CD1c-positive myeloid dendritic cell (primary cell): ENCODE results near the gene OXCT2.
"Not testable (repeated sequence)": the region's sequence is repeated elsewhere in the genome, so short reads cannot be mapped to it uniquely, and the experiment has no call there.

Source experiments
- DNase-seq: peaks from one replicate; pipeline ENCODE4 v3.0.0-alpha.2; 2016; ENCODE audit errors: extremely low spot score

Gene OXCT2

DNA sequence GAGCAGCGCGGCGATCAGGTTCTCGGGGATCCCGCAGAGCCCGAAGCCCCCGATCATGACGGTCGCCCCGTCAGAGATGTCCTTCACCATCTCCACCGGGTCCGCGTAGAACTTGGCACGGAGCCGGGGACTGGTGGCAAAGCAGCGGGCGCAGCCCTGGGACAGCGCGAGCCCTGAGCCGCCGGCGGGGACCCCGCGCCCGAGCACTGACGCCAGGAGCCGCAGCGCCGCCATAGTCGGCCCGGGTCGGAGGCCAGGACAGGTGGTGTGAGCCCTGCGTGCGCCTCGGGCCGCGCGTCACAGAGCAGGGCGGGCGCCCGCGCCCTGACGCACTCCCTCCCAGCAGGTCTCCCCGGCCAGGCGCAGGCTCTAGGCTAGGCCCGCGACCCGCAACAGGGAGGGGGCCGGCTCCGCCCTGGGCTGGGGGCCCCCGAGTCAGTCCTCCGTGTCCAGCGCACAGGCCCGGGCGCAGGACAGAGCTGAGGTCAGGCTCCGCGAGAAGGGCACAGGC, at the start of gene OXCT2:
TSS of gene OXCT2 (minus strand) at position 327 of the 511 bp plus-strand sequence. CDS start at position 234, 93 bp downstream.
- not testable (repeated sequence) for DNase-seq

DNA sequence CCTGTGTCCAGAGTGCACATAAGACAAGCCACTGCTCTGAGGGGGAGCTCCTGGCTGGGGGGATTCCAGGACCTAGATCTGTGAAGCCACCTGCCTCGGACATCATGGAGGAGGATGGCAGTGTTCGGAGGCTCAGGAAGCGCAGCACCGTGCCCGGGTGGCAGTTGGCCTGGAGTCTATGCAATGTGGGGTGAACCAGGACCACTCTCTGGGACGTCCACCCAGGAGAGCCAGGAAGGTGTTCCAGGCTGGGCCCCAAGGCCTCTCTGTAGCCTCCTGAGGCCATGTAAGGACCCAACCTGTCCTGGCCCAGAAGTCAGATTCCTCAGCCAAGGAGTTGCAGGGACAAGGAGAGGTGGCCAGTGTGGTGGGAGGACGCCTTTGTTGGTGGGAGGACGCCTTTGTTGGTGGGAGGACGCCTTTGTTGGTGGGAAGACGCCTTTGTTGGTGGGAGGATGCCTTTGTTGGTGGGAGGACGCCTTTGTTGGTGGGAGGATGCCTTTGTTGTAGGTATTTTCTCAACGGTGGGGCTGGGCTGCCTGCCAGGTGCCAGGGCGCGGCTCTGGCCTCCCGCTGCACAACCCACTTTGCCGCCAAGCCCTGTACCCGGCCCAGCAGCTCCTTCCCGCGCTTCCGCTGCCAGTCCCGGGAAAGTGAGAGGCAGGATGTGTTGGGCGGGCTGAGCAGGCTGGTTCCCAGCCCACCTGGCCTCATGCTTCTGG, 48.1 kb upstream of the OXCT2 start:
- DNase-seq: no peak

DNA sequence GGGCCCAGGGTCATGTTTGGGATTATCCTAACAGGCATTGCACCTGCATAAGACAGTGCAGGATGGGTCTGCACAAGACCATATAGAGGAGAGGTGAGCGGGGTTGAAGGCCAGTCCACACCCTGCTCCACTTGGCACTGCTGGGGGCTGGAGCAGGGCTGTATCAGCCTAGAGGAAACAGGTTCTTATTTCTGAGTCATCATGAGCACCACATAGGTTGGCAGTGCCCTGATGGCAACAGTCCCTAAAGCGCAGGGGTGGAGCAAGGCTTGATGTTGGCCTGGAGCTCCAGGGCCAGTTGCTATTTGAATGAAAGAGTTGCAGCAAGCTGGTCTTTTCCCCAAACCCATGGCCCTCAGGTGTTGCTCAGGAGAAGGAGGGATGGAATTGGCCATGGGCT, 47.3 kb upstream of the OXCT2 start:
- DNase-seq: no peak

GRCh38 chr1:39817091-39817932, 46.2 kb upstream of the OXCT2 start:
- DNase-seq: peak; percentile 91

DNA sequence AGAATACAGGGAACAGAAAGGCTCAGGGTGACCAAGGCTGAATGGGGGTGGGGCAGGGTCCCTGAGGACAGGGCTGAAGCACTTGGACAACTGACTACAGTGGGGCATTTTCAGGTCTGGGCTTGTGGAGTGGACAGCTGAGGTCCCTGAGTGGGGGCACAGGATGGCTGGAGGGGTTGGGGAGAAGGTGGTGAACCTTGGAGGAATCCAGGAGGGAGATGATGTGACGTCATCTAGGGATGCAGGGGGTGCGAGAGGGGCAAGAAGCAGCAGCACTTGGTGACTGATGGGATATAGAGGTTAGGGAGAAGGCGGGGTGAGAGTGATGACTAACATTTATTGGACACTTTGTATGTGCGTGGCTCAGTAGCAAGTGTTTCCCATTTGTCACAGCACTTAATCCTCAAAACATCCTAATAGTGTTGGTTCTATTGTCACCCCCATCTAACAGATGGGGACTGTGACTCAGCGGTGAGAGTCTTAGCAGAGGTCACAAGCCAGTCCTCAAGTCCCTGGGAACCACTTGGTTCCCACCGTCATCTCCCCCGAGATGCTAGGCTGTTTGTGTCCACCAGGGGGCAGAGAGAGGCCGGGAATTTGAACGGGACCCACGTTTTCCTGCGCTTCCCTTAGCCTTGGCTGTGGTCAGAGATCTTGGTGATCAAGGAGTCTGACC, 45.4 kb upstream of the OXCT2 start:
- DNase-seq: peak; percentile 92

- DNase-seq: no peak
Measured at GRCh38 chr1:39812913-39813312, 41.8 kb upstream of the OXCT2 start.

DNA sequence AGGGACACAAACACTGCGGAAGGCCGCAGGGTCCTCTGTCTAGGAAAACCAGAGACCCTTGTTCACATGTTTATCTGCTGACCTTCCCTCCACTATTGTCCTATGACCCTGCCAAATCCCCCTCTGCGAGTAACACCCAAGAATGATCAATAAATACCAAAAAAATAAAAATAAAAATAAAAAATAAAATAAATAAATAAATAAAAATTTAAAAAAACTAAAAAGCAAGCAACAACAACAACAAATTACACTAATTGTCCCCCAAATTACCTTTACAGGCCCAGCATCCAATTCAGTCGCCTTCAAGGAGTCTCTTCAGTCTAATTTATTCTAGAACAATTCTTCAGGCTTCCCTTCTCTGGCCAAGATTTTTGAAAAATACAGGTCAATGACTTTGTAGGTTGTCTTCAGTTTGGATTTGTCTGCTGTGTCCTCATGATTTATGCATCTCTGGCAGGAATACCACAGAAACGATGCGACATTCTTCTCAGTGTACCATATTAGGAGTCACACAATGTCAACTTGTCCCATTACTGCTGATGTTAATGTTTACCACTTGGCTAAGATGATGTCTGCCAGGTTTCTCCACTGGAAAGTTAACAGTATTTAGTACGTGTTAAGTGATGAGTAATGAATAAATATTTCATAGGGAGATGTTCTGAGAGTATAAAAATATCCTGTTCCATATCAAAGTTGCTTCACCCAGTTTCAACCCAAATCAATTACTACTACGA, 37.8 kb upstream of the OXCT2 start:
- no peak for DNase-seq

DNA sequence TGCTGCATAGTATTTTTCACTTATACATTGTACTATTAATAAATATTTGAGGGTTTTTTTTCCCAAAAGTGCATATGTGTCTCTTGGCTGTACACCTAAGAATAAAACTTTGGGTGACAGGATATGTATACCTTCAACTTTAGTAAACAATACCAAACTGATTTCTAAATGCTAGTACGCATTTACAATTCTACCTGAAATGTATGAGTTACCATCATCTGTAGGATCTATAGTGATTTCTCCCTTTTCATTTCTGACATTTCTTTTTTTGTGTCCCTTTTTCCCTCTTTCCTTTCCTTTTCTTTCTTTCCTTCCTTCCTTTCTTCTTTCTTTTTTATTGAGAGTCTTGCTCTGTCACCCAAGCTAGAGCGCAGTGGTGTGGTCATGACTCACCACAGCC, 34.2 kb upstream of the OXCT2 start:
- no peak for DNase-seq

DNA sequence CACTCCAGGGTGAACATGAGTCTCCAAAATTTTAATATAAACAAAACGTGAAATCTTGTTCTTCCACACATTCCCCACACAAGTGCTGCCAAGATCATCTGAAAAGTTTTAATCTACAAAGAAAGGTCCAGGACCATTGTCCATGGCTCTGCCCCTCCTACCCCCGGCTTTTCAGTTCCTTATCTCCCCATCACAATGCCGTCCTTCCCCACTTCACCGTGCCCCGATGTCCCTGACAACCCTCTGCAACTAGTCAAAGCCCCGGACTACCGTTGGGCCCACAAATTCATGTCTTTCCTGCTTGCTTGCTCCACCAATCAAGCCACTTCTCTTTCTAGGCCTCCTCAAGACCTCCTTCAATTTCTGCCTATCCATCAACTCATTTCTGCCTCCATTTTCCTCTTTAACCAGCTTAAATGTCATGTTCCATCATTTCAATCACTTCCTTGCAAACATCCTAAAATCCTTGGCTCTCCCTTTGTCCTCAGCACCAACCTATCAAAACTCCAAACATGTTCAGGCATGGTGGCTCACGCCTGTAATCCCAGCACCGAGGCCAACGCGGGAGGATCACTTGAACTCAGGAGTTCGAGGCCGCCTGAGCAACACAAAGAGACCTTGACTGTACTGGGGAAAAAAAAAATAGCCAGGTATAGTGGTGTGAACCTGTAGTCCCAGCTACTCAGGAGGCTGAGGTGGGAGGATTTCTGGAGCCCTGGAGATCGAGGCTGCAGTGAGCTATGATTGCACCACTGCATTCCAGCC, 31.5 kb upstream of the OXCT2 start:
- DNase-seq: no peak

GRCh38 chr1:39800471-39800835, 29.3 kb upstream of the OXCT2 start:
- DNase-seq: no peak

GRCh38 chr1:39799770-39800470, 28.8 kb upstream of the OXCT2 start:
- peak; percentile 68 for DNase-seq

DNA sequence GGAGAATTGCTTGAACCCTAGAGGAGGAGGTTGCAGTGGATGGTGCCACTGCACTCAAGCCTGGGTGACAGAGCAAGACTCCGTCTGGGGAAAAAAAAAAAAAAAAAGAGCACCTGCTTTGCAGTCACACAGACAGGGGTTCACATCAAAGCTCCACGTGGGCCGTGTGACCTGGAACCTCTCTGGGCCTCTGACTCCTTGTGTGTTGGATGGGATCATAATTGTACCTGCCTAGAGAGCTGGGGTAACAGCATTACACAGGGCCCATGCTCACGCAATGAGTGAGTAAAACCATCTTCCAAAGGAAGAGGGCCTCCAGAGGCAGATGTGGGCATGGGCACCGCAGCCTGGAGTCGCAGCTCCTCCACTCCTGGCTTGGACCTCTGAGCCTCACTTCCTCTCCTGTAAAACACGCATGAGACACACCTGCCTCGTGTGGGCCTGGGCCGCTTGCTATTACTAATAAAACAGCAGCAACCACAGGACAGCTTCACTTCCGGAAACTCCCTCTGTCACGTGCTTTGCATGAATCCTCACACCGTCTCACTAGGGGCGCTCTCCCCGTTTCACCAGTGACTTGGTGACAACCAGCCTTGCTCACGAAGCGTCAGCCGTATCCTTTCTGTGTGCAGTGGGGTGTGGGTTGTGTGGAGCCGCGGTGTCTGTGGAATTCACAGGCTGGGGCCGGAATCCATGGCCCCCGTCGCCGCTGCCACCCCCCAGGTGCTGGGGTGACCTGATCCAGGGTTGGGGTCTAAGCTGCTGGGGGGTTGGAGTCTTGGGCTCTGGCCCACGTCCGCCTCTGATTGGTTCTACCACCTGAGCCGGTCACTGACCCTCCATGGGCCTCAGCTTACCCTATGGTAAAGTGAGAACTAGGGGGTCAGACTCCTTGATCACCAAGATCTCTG, 28.0 kb upstream of the OXCT2 start:
- DNase-seq: peak; percentile 96

DNA sequence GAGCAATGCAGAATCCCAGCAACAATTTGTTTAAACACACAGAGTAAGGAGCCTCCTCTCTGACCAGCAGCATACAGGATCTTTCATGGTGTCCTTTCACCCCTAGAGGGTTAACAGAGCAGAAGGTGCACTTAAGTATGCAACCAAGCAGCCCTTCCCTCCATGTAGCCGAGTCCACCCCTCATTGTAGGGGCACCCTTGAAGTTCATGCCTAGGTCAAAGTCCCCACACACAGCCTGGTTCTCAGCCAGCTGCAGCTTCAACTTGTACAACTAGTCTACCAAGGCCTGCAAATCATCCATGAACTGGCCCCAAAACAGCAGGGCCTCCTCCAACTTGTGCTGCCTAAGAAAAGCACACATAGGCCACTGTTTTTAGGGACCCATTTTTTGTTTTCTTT, 24.5 kb upstream of the OXCT2 start:
- no peak for DNase-seq

- no peak for DNase-seq
Measured at GRCh38 chr1:39791838-39792237, 20.7 kb upstream of the OXCT2 start.

DNA sequence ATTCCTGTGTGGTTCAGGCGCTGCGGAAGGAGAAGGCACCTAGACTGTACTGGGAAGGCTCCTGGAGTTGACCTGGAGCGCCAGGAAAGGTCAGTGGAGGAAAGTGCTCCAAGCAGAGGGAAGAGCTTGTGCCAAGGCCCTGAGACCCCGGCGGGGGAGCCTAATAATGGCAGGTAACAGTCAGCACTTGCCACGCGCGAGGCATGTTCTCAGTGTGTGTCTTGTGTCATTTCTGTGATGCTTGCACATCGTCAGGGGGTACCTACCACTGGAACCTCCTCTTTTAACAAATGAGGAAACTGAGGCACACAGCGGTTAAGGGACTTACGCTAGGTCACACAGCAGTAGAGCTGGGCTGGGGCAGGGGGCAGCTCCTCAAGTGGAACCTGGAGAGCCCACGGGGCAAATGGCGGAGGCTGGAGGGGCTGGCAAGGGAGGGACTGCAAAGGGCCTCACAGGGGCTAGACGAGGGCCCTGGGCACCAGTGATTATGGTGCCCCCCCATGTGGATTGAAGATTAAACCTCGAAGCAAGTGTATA, 18.5 kb upstream of the OXCT2 start:
- no peak for DNase-seq

DNA sequence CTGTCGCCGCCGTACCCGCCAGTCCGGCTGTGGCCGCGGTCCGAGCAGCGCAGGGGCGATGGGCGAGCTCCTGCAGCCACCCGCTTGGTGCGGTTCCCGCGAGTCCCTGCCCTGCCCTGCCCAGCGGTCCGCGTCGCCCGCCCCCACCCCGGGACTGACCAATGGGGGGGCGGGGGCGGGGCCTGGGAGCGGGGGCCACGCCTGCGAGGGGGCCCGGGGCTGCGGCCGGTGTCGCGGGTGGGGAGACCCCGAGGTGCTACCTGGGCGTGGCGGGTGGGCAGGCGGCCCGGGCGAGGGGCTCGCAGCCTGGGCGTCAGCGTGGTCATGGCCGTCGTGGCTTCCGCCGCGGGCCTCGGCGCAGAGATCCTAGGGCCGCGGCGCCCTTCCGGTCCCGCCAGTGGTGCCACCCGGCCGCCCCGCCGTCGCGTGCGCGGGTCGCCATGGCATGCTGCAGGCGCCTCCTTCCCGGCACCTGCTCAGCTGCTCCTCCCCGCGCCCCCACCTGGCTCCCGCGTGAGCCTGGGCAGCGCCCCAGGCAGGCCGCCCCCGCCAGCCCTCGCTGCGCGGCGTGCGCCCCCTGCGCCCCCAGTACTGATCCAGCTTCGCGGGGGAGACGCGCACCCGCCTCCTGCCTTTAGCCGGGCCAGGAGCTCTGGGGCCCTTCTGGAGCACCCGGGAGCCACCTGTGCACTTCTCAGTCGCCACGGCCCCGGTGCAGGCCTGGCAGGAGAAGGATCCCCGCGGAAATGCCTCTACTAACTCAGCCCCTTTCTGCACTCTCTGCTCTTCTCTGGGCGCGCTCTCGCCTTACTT, 17.8 kb upstream of the OXCT2 start, which contains the start of gene BMP8B:
TSS of gene BMP8B (minus strand) at position 108 of the 813 bp plus-strand sequence. CDS start 380 bp downstream, outside the sequence.
- peak; percentile 81 for DNase-seq

DNA sequence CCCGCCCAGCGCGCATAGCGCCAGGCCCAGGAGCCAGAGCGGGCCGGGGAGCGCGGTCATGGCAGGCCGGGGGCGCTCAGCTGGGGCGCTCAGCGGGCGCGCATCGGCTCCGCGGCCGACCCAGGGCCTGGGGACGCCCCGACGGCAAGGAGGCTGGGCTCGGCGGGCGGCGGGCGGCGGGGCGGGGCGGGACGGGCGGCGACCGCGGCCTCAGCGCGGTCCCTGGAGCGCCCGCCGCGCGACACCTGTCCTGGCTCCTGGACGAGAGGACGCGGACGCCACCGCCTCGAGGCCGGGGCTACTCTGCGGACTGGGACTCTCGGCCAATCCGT, 17.2 kb upstream of the OXCT2 start:
- DNase-seq: no peak

DNA sequence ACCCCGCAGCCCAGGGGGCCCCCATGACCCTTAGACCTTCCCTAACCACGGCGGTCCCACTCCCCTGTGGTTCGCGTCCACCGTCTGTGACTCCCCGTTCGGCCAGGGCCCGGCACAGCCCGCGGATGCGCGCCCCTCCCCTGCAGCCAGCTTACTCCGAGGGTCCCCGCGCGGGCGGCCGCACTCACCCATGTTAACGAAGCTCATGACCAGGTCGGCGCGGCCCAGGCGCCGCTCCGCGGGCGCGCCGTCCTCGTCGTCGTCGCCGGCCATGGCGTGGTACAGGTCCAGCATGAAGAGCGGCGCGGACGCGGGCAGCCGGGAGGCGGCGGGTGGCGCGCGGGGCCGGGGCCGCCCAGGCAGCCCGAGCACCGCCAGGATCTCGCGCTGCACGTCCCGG, 16.8 kb upstream of the OXCT2 start:
- DNase-seq: not testable (repeated sequence)
